ENCODE measurements around the gene GSTT4. TPM values are rescaled to one million over a fixed set of nuclear protein-coding genes. Genes with fewer than 3 reads are reported as not detected.

Gene GSTT4
- polyA plus RNA-seq, 1 of the 3 experiments (the other 2 are of a cell fraction): not detected

GRCh38 chr22:24021304-24021703, 16.1 kb upstream of the GSTT4 start:
- no peak for DNase-seq
- no peak overlapping the region for H2AFZ ChIP-seq (ENCODE audit: low read depth)
- peaks cover 18% of the 10 kb centered on the region; the same call in 1 of the 2 replicates for H3K9me3 ChIP-seq
- WGBS (ENCODE audit: low lambda C conversion rate): 98% methylated on average over 3 of the region's 3 CpGs
- no peak overlapping the region for H3K9ac ChIP-seq
- peaks cover 84% of the 10 kb centered on the region for H3K79me2 ChIP-seq (ENCODE audit: insufficient read depth)
- H3K4me2 ChIP-seq: no peak overlapping the region
- peaks cover 13% of the 10 kb centered on the region for H3F3A ChIP-seq (replicated peaks; ENCODE audit: insufficient read depth)
- no peaks in the 10 kb centered on the region for H4K20me1 ChIP-seq (ENCODE audit: insufficient read depth)
- no peak overlapping the region for H3K4me3 ChIP-seq (ENCODE audit: low read depth in 2 of 2, low read length in 1 of 2)
- TF ChIP-seq ELF1 (IDR thresholded peaks at IDR 0.05) (no peak), MAX (IDR thresholded peaks at IDR 0.05; ENCODE audit: low read depth) (no peak), FOXJ3 (CRISPR knock-in tag; IDR thresholded peaks at IDR 0.05) (no peak), IRF3 (IDR thresholded peaks at IDR 0.05; ENCODE audit: low read depth, low read length) (no peak), TEAD4 (IDR thresholded peaks at IDR 0.05; ENCODE audit: borderline replicate concordance, insufficient read depth) (no peak), NFIC (IDR thresholded peaks at IDR 0.05; ENCODE audit: borderline replicate concordance) (no peak), RCOR1 (IDR thresholded peaks at IDR 0.05; ENCODE audit: low read length) (no peak), EZH2phosphoT487 (IDR thresholded peaks at IDR 0.05; ENCODE audit: borderline replicate concordance, low read depth) (no peak), GABPA (IDR thresholded peaks at IDR 0.05; ENCODE audit: low read depth) (no peak), CHD2 (IDR thresholded peaks at IDR 0.05; ENCODE audit: low read length, partially characterized antibody) (no peak), SMC3 (IDR thresholded peaks at IDR 0.05; ENCODE audit: low read depth, low read length) (no peak), MXI1 (IDR thresholded peaks at IDR 0.05; ENCODE audit: low read depth, low read length) (no peak), USF2 (IDR thresholded peaks at IDR 0.05; ENCODE audit: borderline replicate concordance, low read depth, low read length) (no peak), JUND (IDR thresholded peaks at IDR 0.05) (no peak), RFX5 (IDR thresholded peaks at IDR 0.05; ENCODE audit: low read length) (no peak)
- peaks cover 0 to 33% of the 10 kb centered on the region in 2 experiments for H3K36me3 ChIP-seq (replicated peaks in 1 of 2; ENCODE audit: control insufficient read depth in 1 of 2, insufficient read depth in 2 of 2, low read length in 1 of 2)
- no peaks in the 10 kb centered on the region for H3K9me2 ChIP-seq
- no peaks in the 10 kb centered on the region; a peak in 1 of 4 replicates for H3K4me1 ChIP-seq (ENCODE audit: control insufficient read depth in 1 of 2, insufficient read depth in 2 of 2, low read depth in 1 of 2, low read length in 1 of 2)
- ChIA-PET CTCF (no interaction called here), POLR2A (no interaction called here)
- no peak overlapping the region for H3K27ac ChIP-seq (ENCODE audit: low read depth in 2 of 2, low read length in 1 of 2)
- H3K27me3 ChIP-seq (ENCODE audit: insufficient read depth): no peaks in the 10 kb centered on the region

- Histone ChIP-seq H3K9me3 (no peaks in the 10 kb centered on the region), H2AFZ (ENCODE audit: low read depth) (no peak overlapping the region), H3K4me2 (no peak overlapping the region), H3K4me1 (ENCODE audit: control insufficient read depth in 1 of 2, insufficient read depth in 2 of 2, low read depth in 1 of 2, low read length in 1 of 2) (peaks cover 3 to 7% of the 10 kb centered on the region in 2 experiments; a peak in 3 of 4 replicates), H3F3A (replicated peaks; ENCODE audit: insufficient read depth) (peaks cover 10% of the 10 kb centered on the region), H4K20me1 (ENCODE audit: insufficient read depth) (no peaks in the 10 kb centered on the region), H3K27me3 (ENCODE audit: insufficient read depth) (no peaks in the 10 kb centered on the region), H3K79me2 (ENCODE audit: insufficient read depth) (peaks cover 90% of the 10 kb centered on the region), H3K27ac (ENCODE audit: low read depth in 2 of 2, low read length in 1 of 2) (no peak overlapping the region), H3K4me3 (ENCODE audit: low read depth in 2 of 2, low read length in 1 of 2) (no peak overlapping the region), H3K36me3 (replicated peaks in 1 of 2; ENCODE audit: control insufficient read depth in 1 of 2, insufficient read depth in 2 of 2, low read length in 1 of 2) (peaks cover 0 to 19% of the 10 kb centered on the region in 2 experiments), H3K9ac (no peak overlapping the region), H3K9me2 (no peaks in the 10 kb centered on the region)
- TF ChIP-seq REST (IDR thresholded peaks at IDR 0.05; ENCODE audit: low read depth, low read length) (no peak), RFX5 (IDR thresholded peaks at IDR 0.05; ENCODE audit: low read length) (no peak), FOSL2 (IDR thresholded peaks at IDR 0.05; ENCODE audit: borderline replicate concordance, low read depth) (no peak), MXI1 (IDR thresholded peaks at IDR 0.05; ENCODE audit: low read depth, low read length) (no peak), SMC3 (IDR thresholded peaks at IDR 0.05; ENCODE audit: low read depth, low read length) (no peak), MEF2A (IDR thresholded peaks at IDR 0.05; ENCODE audit: borderline replicate concordance, low read depth) (no peak), TCF12 (IDR thresholded peaks at IDR 0.05) (no peak)
- POLR2A ChIA-PET: no interaction called here
- WGBS (ENCODE audit: low lambda C conversion rate): 97% methylated on average over 1 of the region's 1 CpG
- CTCF ChIA-PET: no interaction called here
- DNase-seq: no peak
These were observed 10.9 kb upstream of the GSTT4 start for GRCh38 chr22:24016156-24016555.
